GM18870 (cell line): ENCODE results near the gene MYOCD.
"Not testable (repeated sequence)": the region's sequence is repeated elsewhere in the genome, so short reads cannot be mapped to it uniquely, and the experiment has no call there.

Source experiments
- ATAC-seq: cut with Tn5 transposase; IDR thresholded peaks from one replicate; pipeline ENCODE4 v1.9.1; 2021; ENCODE audit warnings: moderate library complexity; ENCODE audit not compliant: unreplicated experiment

MYOCD gene, protein sequence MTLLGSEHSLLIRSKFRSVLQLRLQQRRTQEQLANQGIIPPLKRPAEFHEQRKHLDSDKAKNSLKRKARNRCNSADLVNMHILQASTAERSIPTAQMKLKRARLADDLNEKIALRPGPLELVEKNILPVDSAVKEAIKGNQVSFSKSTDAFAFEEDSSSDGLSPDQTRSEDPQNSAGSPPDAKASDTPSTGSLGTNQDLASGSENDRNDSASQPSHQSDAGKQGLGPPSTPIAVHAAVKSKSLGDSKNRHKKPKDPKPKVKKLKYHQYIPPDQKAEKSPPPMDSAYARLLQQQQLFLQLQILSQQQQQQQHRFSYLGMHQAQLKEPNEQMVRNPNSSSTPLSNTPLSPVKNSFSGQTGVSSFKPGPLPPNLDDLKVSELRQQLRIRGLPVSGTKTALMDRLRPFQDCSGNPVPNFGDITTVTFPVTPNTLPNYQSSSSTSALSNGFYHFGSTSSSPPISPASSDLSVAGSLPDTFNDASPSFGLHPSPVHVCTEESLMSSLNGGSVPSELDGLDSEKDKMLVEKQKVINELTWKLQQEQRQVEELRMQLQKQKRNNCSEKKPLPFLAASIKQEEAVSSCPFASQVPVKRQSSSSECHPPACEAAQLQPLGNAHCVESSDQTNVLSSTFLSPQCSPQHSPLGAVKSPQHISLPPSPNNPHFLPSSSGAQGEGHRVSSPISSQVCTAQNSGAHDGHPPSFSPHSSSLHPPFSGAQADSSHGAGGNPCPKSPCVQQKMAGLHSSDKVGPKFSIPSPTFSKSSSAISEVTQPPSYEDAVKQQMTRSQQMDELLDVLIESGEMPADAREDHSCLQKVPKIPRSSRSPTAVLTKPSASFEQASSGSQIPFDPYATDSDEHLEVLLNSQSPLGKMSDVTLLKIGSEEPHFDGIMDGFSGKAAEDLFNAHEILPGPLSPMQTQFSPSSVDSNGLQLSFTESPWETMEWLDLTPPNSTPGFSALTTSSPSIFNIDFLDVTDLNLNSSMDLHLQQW

DNA sequence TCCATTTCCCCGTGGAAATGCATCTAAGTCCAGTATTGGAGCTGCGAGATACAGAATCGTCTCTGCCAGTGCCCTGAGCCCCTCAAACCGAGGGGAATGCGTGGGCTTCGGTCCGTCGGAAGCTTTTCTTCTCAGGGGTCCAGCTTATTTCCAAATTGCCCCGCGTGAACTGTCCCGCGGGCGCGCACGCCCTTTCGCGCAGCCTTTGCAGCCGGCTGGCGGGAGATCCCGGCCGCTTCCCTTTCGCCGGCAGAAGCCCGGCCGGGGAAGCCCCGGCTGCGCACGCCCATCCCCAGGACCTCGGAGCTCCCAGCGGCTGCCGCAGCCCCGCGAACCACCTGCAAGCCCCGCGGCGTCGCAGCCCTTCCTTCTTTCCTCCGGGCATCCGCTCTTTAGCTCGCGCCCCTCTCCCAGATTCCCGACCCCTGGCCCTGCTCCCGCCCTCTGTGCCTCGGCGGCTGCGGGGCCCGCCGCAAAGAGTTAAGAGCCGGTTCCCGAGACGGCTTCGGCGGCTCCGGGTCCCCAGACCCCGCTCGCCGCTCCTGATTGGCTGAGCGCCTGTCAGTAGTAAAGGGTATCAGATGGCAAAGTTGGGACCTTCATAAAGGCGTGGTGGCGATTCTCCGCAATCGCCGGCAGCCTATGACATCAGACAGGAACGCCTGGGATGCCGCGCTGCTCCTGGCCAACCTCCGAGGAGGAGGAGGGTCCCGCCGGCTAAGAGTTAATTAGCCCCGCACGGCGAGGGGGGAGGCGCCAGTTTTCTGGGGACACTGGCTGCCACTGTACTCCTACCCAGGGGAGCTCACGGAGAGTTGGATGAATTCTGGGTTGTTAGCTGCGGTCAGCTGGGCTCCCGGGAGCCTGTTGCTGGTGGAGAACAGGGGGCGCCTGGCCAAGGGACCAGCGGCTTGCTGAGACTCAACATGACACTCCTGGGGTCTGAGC is at the start of gene MYOCD:
MYOCD (plus strand) TSS at position 628 of the 948 bp plus-strand sequence; CDS start at position 927, 299 bp downstream.
- no peak for ATAC-seq

DNA sequence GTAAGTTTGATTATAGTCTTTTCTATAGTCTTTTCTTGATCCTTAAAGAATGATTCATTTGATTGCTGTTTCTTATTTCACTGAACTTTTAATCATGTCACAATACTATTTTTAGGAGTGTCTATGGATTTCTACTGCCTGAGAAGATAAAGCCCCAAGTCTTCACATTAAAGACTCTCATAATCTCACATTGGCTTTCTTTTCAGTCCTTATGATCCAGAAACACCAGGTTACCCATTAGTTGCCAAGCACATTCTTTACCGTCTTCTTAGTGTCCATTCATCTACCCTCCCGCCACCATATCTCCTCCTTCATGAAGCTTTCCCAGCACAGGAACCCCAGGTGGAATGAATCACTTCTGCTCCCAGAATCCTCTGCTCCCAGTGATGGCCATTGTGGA is 49.5 kb upstream of the MYOCD start:
- ATAC-seq: no peak

DNA sequence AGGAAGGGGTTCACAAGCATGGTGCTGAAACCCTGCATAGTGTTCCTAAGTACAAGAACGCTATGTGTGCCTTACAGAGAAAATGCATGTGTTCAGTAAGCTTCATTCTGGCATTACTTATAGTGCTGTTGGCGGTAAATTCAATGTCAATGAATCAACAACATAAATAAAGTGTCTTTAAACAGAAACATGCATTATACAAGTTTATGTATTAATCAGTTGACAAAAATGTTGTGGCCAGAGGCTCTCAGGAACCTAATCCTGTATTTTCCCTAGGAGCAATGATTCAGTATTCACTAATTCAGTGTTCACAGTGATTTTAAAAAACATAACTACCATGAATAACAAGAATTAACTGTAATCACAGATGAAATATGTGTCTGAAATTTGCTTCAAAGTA is 47.1 kb upstream of the MYOCD start:
- ATAC-seq: no peak

DNA sequence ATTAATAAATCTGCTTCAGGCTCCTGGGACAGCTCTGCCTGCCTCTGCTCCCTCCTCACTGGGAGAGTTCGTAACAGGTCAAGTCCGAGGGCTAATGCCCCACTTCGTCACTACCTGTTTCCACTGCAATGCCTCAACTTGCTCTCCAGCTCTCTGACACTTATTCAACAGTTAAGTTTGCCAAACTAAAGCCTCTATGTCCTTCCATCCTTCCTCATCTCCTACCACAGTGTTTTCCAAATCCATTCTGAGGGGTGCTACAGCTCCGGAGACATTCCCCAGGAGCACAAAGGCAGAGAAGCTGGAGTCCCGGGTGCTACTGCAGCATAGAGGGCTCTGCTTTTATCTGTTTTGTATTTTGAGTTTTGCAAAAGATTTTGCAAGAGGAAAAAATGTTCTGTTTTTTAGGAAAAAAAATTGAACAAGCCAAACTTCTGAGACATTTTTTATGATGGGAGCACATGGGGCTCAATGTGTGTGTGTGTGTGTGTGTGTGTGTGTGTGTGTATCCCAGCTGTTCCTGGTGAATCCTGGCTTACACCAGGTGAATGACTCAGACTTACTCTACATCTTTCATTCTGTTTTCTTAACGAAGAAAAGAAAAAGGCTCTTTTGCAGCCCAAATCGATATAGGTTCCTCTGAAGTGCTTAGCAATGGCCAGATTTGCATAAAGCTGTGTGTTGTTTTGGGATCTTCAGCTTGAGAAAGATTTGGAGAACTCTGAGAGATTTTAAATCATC is 46.1 kb upstream of the MYOCD start:
- no peak for ATAC-seq

DNA sequence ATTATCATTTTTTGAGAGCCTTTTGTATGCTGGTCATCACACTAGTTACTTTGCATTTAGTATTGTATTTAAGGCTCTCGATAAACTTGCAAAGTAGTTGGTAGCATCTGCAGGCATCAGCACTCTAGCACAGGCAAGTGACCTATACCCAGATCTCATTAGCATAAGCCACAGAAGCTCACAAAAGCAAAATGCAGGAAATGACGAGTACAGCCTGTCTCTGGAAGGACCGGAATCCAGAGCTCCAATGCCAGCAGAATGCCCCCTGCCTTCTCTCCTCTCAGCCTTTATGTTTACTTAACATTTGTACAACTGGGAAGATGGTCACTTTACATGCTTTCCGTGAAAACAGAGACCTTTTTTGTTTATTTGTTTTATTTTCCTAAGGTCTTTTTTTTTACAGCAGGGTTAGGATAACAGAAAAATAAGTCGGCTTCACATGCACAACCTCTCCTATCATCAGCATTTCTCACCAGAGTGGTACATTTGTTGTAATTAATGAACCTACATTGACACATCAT is 45.4 kb upstream of the MYOCD start:
- no peak for ATAC-seq

DNA sequence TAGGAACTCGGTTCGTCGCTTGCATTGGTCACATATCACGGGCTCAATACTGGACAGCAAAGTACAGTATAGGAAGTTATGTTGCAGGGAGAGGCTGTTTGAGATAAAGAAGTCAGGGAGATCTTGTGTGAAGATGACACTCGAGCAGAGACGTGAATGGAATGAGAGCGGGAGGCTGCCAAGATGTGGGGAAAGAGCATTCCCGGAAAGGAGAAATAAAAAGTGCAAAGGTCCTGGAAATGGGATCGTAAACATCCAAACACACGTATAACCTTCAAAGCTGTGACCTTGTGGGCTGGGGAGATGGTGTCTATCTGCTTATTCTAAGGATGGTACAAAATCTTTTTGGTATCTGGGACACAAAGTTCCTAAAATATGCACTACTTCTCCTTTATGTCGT is 43.0 kb upstream of the MYOCD start:
- ATAC-seq: no peak

DNA sequence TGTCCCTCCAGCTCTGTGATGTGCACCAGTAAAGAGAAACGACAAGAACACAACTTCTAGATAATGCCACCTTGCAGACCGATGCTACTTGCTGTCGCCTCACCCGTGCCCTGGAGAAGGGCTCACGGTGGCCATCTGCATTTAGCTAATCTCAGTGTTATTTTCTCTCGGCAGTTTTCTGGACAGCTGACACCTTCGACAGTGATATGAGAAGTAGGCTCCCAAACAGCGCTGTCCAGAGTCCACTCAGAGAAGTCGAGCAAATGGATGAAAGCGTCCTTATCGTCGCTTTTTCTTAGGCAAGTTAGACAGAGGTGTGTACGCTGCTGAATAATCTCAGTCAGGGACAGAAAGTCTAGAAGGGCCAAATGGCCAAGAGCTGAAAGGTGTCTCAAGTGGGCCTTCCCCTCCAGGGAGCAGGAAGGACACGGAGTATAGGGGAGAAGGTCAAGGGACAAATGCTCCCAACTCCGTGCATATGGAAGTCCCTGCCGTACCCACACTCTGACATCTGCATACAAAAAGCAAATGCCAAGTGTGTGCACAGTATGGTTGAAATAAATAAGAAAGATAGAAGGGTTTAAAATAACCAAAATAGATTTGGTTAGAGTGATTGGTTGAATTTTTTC is 42.4 kb upstream of the MYOCD start:
- no peak for ATAC-seq

DNA sequence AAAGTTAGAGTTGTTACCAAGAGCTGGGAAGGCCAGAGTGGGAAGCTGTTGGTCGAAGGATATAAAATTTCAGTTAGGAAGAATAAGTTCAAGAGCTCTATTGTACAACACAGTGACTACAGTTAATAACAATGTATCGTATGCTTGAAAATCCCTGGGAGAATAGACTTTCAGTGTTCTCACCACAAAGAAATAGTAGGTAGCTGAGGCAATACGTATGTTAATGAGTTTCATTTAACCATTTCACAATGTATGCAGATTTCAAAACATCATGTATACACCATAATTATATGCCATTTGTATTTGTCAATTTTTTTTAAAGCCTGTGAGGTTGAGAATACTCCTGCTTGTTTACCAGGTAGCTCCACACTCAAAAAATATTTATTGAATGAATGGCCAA is 41.5 kb upstream of the MYOCD start:
- no peak for ATAC-seq

DNA sequence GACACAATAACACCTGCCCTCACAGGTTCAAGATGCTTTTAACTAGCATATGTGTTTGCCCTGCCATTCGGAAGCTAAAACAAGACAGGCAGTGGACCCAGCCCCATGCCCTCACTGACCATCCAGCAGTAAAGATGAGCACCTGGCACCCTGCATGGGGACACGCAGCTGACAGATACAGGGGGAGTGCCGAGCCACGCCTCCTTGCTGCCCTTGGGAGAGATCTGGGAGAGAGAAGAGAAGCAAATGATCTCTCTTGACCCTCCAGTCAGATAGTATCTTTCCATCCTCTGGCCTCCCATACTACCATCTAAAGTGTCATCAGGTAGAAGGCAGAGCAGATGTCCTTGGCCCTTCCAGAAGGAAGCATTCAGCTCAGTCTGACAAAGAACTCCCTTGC is 40.6 kb upstream of the MYOCD start:
- no peak for ATAC-seq

DNA sequence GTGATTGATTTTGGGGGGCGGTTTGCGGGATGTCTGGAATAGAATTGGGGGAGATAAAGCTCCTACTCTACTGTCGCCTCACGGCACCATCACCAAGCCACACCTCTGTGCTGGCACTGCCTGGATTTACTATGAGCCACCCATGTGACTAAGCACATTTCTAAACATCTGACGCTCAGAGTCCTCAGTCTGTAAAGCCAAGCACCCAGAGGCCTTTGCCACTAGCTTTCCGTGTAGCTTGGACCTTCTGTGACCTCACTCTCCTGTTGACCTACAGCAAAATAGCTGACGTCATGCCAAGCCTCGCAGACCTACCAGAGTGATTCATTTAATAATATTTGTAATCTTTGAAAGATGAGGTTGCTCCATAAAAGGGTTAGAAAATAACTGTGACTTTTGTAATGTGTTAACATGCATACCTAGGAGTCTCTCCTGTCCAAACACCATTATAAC is 38.5 kb upstream of the MYOCD start:
- no peak for ATAC-seq

DNA sequence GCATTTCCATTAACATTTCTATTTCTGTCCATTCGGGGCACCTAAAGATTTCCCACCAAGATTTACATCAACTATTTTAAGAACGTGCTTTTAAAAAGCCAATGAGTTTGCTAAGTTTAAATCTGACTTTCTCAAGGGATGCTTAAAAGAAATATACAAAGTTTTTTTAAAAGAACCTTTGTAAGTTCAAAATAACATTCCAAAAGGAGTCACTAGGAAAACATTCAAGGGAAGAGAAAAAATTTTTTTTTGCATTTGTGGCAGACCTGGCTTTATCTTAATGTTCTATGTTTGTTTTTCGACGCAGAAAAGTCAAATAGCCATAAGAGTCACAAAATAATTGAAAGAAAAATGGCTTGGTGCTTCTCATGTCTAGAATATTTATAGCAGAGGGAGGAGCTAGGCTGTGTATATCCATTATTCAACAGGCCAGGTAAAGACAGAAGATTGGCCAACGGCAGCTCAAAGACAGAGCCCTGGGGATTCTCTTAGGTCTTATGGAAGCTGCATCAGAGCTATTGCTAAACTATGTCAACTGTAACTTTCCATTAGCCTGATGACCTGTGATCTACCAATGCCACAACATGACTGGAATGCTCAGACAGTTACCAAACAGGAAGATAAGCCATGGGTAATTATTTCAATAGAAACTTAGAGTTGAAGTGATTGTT is 37.8 kb upstream of the MYOCD start:
- ATAC-seq: no peak

DNA sequence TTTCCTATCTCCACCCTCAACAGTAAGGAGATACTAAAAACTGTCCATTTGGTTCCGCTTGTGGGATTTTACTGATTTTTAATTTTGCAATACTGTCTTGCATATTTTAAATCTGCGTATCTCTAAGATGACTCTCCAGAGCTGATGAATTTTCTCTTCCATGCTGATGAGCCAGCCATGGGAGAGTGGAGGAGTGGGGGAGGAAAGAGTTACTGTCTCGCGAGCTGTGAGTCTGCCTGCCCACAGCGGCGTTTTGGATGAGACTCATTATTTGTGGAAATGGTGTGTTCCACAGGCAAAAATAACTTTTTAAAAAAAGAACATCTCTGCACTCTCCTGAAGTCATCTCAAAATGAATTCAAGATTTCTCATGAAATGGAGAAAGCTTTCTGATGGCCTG is 34.6 kb upstream of the MYOCD start:
- no peak for ATAC-seq

DNA sequence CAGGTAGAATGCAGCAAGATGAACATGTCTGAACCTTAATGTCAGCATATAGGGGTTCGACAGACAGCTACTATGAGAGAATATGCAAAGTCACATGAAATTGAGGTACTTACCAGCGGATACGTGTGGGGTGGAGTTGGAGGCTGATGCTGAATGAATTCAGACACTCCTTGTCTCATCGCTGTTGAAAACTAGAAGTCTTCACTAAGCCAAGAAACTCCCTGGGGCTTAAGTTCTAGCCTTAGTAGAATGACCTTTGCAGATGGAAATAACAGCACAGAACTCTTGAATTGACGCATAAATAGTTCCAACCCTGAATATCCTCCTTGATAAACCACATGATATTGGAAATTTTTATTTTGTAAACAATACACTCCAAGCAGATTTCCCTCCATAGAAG is 32.9 kb upstream of the MYOCD start:
- no peak for ATAC-seq

DNA sequence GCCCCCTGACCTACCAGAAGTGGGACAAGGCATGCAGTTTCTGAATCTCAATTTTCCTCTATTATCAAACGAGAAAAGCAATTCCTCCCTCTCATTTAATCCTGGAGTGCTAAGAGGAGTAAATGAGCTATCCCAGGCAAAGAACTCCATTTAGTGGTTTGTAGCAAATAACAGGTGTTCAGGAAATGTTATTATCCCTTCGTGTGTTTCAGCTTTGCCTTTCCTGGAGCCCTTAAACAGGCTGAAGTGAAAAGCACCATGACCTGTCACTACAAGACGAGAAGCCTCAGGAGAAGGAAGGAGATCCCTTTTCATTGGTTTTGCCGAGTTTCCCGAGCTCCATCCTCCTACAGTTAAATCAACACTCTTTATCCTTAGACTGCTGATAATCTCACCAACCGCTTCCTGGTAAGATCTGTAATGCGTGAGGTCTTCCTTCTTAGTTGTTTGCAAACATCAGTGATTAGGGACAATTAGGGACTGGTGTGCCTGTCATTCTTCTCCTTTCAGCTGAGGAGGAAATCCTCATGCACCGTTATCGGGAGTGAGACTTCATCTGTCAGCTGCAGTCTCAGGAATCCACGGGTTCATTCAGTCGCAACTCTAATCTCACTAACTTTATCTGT is 30.8 kb upstream of the MYOCD start:
- ATAC-seq: no peak

DNA sequence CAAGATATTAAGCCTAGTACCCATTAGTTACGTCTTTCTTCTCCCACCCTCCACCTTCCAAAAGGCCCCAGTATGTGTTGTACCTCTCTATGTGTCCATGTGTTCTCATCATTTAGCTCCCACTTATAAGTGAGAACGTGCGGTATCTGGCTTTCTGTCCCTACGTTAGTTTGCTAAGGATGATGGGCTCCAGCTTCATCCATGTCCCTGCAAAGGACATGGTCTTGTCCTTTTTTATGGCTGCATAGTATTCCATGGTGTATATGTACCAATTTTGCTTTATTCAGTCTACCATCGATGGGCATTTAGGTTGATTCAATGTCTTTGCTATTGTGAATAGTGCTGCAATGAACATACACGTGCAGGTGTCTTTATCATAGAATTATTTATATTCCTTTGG is 29.7 kb upstream of the MYOCD start:
- not testable (repeated sequence) for ATAC-seq

DNA sequence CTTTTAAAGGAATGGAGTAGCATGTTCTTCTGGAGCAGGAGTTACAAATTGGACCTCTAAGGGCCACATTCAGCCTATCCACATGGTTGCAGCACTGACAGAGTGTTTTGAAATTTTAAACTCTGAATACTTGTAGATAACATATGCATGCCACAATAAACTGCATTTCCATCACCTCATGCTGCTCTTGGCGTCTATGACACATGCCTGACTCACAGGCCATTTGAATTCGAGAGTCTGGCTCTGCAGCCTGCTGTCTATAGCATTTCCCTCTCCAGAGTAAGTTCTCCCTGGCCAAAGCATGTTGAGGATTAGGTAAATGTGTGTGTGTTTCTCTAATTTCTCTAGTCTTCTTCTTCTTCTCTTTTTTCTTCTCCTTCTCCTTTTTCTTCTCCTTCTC is 28.7 kb upstream of the MYOCD start:
- no peak for ATAC-seq

DNA sequence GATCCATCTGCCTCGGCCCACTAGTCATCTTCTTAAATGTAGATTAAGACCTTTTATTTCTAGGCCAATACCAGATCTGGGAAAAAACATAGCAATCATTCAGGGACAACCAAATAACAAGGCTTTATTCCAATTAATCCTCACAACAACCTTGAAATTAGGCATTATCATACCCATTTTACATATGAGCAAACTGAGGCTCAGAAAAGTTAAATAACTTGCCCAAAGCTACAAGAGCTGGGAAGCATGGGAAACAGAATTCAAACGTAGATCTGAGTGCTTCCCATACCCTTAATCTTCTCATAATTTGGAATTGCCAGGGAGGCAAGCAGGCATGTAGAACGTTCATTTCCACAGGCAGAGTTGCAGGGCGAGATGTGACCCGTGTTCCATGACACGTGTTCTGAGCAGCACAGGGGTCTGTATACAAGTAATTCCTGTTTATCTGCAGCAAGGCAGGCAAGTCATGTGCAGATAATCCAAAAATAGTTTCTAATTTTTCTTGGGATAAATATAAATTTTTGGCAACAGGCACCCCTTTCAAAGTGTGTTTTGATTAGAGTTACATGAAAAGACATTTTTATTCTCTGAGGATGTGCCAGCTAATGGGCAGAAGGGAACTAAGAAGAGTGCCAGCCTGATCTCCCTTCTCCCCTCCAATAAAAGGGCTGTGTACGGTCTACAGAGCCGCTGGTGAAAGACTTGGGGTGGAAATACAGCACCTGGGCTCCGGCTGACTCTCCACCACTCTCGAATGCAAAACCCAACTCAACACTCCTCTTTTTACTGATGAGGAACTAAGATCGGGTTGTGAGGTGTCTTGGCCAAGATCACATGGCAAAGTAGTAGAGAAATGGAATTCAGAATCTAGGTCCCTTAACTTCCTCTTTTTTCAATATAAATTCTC is 27.7 kb upstream of the MYOCD start:
- ATAC-seq: no peak
